K562 (cell line): ENCODE measurements around the gene PNLIPRP2. TPM values are rescaled to one million over a fixed set of nuclear protein-coding genes. Genes with fewer than 3 reads are reported as not detected.

Experiments
- ATAC-seq: fragments of 200-7000 bp; cut with Tn5 transposase; 3 replicates; pipeline ENCODE4 v1.9.1; 2020; ENCODE audit warnings: moderate library complexity
- BruUV-seq: library from RNA; stranded (reverse); fragments of 400-500 nt; replicated peaks from 2 replicates; lab custom pipeline; 2021; lab: Mats Ljungman, UMichigan
- CTCF ChIA-PET: fragments of 300-600 bp; formaldehyde crosslinking; extraction: SDS; loops from one replicate; lab custom pipeline; 2021; ENCODE audit warnings: low intra/inter-chr PET ratio; lab: Yijun Ruan, JAX
- POLR2A ChIA-PET: fragments of 300-600, 350-650 bp; sonication (Branson Sonifier 250); formaldehyde crosslinking; extraction: SDS; loops from one replicate; lab custom pipeline; 2021; ENCODE audit warnings: antibody characterized with exemption, inconsistent platforms; lab: Yijun Ruan, JAX
- DNase-seq, 4 experiments: peaks; one replicate each; pipeline versions ENCODE4 v3.0.0 to v3.0.0-alpha.2; 2011 to 2018; ENCODE audit warnings: low spot score in 3 of 4, mixed read lengths in 3 of 4; ENCODE audit errors: extremely low read depth in 1 of 4
- FAIRE-seq: peaks from 2 replicates; lab custom pipeline; 2011; peaks lifted over from hg19 to GRCh38; lab: Jason Lieb, UNC
- H2AFZ ChIP-seq: 2 replicates; pipeline ENCODE4 v1.6.0; 2011; ENCODE audit warnings: low read depth, low read length, control low read depth, inconsistent platforms
- H3K27ac ChIP-seq: fragments of 200-600 bp; 3 replicates; pipeline ENCODE4 v1.8.0; 2011; ENCODE audit warnings: low read depth, mild to moderate bottlenecking, control low read depth, inconsistent platforms, low read length, moderate library complexity, mixed read lengths; ENCODE audit errors: extremely low read depth
- H3K27me3 ChIP-seq, 2 experiments: fragments of 300-600 bp in 1 of 2; 2 replicates in 1 of 2; 3 replicates in 1 of 2; pipeline versions ENCODE4 v1.6.0 to v1.8.0; 2011; ENCODE audit warnings: inconsistent platforms in 2 of 2, low read length in 2 of 2, mild to moderate bottlenecking in 1 of 2, mixed read lengths in 1 of 2, moderate library complexity in 1 of 2; ENCODE audit not compliant: control insufficient read depth in 2 of 2, insufficient read depth in 2 of 2
- H3K36me3 ChIP-seq: fragments of 300-600 bp; 3 replicates; pipeline ENCODE4 v1.8.0; 2011; ENCODE audit warnings: mild to moderate bottlenecking, low read length, inconsistent platforms; ENCODE audit not compliant: control insufficient read depth, insufficient read depth
- H3K4me1 ChIP-seq, 2 experiments: fragments of 200-600 bp in 1 of 2; replicated peaks in 1 of 2; 2 replicates in 1 of 2; 3 replicates in 1 of 2; pipeline versions ENCODE4 v1.5.1 to v1.8.0; 2011; ENCODE audit warnings: inconsistent platforms in 2 of 2, low read length in 2 of 2, mild to moderate bottlenecking in 1 of 2, mixed read lengths in 1 of 2, moderate library complexity in 1 of 2; ENCODE audit not compliant: control insufficient read depth in 2 of 2, insufficient read depth in 2 of 2
- H3K4me2 ChIP-seq: 2 replicates; pipeline ENCODE4 v1.6.1; 2011; ENCODE audit warnings: low read length, control low read depth, inconsistent platforms, mixed read lengths; ENCODE audit not compliant: insufficient read depth
- H3K4me3 ChIP-seq: fragments of 200-600 bp; sonication (generic), shearing (Covaris generic); 2 replicates; pipeline ENCODE4 v1.5.1; 2016; ENCODE audit warnings: control low read depth, inconsistent platforms
- H3K79me2 ChIP-seq: fragments of 200-600 bp; 3 replicates; pipeline ENCODE4 v1.8.0; 2011; ENCODE audit warnings: low read length, inconsistent platforms; ENCODE audit not compliant: control insufficient read depth, insufficient read depth
- H3K9ac ChIP-seq, 2 experiments: 2 replicates each; pipeline versions ENCODE4 v1.6.0 to v1.6.1; 2011; ENCODE audit warnings: low read depth in 2 of 2, low read length in 2 of 2, control low read depth in 1 of 2, inconsistent platforms in 1 of 2, mild to moderate bottlenecking in 1 of 2, mixed read lengths in 1 of 2; ENCODE audit not compliant: insufficient read depth in 1 of 2
- H3K9me1 ChIP-seq: one replicate; pipeline ENCODE4 v1.6.0; 2011; ENCODE audit warnings: inconsistent platforms, mild to moderate bottlenecking, low read length, moderate library complexity; ENCODE audit not compliant: control insufficient read depth, insufficient read depth
- H3K9me3 ChIP-seq: replicated peaks from 2 replicates; pipeline ENCODE4 v1.5.1; 2011; ENCODE audit warnings: low read depth, low read length, inconsistent platforms; ENCODE audit not compliant: control insufficient read depth, insufficient read depth
- H4K20me1 ChIP-seq: replicated peaks from 2 replicates; pipeline ENCODE4 v1.6.1; 2011; ENCODE audit warnings: low read length, inconsistent platforms, mixed read lengths; ENCODE audit not compliant: control insufficient read depth, insufficient read depth
- AFF1 ChIP-seq, 2 experiments: fragments of 450-650 bp; IDR thresholded peaks; 2 replicates each; pipeline ENCODE4 v1.6.1; 2018; ENCODE audit warnings: mild to moderate bottlenecking in 2 of 2, low read depth in 1 of 2; ENCODE audit not compliant: partially characterized antibody in 2 of 2
- ATF2 ChIP-seq: sonication (generic); formaldehyde crosslinking; IDR thresholded peaks from 2 replicates; pipeline ENCODE4 v1.8.1; 2022; ENCODE audit warnings: missing genetic modification reagents
- ATF4 ChIP-seq: fragments of 450-650 bp; formaldehyde crosslinking; IDR thresholded peaks from 2 replicates; pipeline ENCODE4 v1.4.0; 2022; ENCODE audit warnings: mild to moderate bottlenecking, moderate library complexity
- CBX5 ChIP-seq: IDR thresholded peaks from 2 replicates; pipeline ENCODE4 v1.6.1; 2014; ENCODE audit warnings: low read depth, borderline replicate concordance
- FOXA1 ChIP-seq: fragments of 450-650 bp; IDR thresholded peaks from 2 replicates; pipeline ENCODE4 v1.6.1; 2016; ENCODE audit warnings: mild to moderate bottlenecking, borderline replicate concordance
- IRF2 ChIP-seq: sonication (generic); formaldehyde crosslinking; IDR thresholded peaks from 2 replicates; pipeline ENCODE4 v1.8.1; 2022; ENCODE audit warnings: mild to moderate bottlenecking, missing genetic modification reagents
- TFE3 ChIP-seq: fragments of 450-650 bp; formaldehyde crosslinking; IDR thresholded peaks from 2 replicates; pipeline ENCODE4 v1.4.0; 2020; ENCODE audit warnings: mild to moderate bottlenecking, mixed read lengths
- ZFPM2 ChIP-seq: fragments of 250-450 bp; sonication (Bioruptor Pico); IDR thresholded peaks from 2 replicates; pipeline ENCODE4 v1.5.1; 2022; ENCODE audit warnings: mild to moderate bottlenecking
- ZMIZ1 ChIP-seq, 2 experiments: fragments of 150-350 bp in 1 of 2; IDR thresholded peaks; 2 replicates each; pipeline ENCODE4 v1.6.1; 2012 to 2016; ENCODE audit warnings: low read depth in 2 of 2, low read length in 2 of 2, mild to moderate bottlenecking in 1 of 2, moderate library complexity in 1 of 2
- WGBS: fragments of 100-300 bp; shearing (Covaris generic); methylation state at CpG from one replicate; pipeline ENCODE4 v1.1.6; 2016; ENCODE audit warnings: low coverage, mixed read lengths; ENCODE audit not compliant: insufficient coverage; ENCODE audit errors: missing lambda C conversion rate; 5-methylcytosine and 5-hydroxymethylcytosine counted together
- in situ Hi-C: fragments of 300-500 bp; cut with MboI; formaldehyde crosslinking; loops from 4 replicates; pipeline ENCODE4 v1.15.0; 2018; ENCODE audit warnings: inconsistent platforms, mixed read lengths
- intact Hi-C: fragments of 100-400 bp; cut with micrococcal nuclease; formaldehyde crosslinking; loops from 2 replicates; pipeline ENCODE4 v1.14.2; 2022
- polyA plus RNA-seq, 8 experiments: library from polyadenylated mRNA; depleted of rRNA in 4 of 8; stranded (reverse) in 5 of 8; unstranded in 3 of 8; fragments of >200 nt; fragmentation: Nextera tagmentation in 2 of 8; fragmentation: Illumina TruSeq in 1 of 8; extraction: Ambion mirVana in 2 of 8; extraction: Trizol in 1 of 8; gene quantifications; 2 replicates each; pipeline versions ENCODE4 v1.2.1 to v1.2.3, GENCODE V29; 2011 to 2014; ENCODE audit warnings: inconsistent platforms in 1 of 8, missing spikeins in 1 of 8
- total RNA-seq, 7 experiments: library from RNA; depleted of rRNA in 6 of 7; stranded (reverse); fragments of >200 nt in 6 of 7; fragmentation: Illumina TruSeq in 2 of 7; extraction: Trizol in 2 of 7; gene quantifications; 2 replicates each; pipeline versions ENCODE4 v1.2.1 to v1.2.3, GENCODE V29; 2011 to 2021; ENCODE audit warnings: low replicate concordance in 1 of 7

The PNLIPRP2 gene
- total and polyA plus RNA-seq, 9 of the 15 experiments (the other 6 are each of a cell fraction or from before 2014, with no cell fraction given) = 0.38 TPM; not detected in 8

- H2AFZ ChIP-seq = no peak overlapping the region
- H3K79me2 ChIP-seq = no peaks in the 10 kb centered on the region
- FAIRE-seq (no peak), DNase-seq (no peak), ATAC-seq (no peak)
- in situ Hi-C loops (no loop called here), intact Hi-C loops (no loop called here)
- no TSS peak for BruUV-seq
- POLR2A ChIA-PET = no interaction called here
- H3K9me3 ChIP-seq = no peaks in the 10 kb centered on the region
- TF ChIP-seq ATF2 (CRISPR knock-in tag) = no peak
- no peak for TF ChIP-seq TFE3
- TF ChIP-seq AFF1 (IDR thresholded peaks at IDR 0.05; ENCODE audit: low read depth in 1 of 2, partially characterized antibody in 2 of 2) = no peak
- TF ChIP-seq ATF4 (CRISPR knock-in tag) = no peak
- TF ChIP-seq CBX5 = no peak
- TF ChIP-seq FOXA1 = no peak
- no peak for TF ChIP-seq ZFPM2 (CRISPR knock-in tag)
- no peak for TF ChIP-seq IRF2
- no peak for TF ChIP-seq ZMIZ1 (IDR thresholded peaks at IDR 0.05; ENCODE audit: low read depth in 2 of 2, low read length in 2 of 2)
- H4K20me1 ChIP-seq = no peaks in the 10 kb centered on the region
- no peaks in the 10 kb centered on the region for H3K4me1 ChIP-seq
- H3K4me3 ChIP-seq = no peak overlapping the region
- H3K4me2 ChIP-seq = no peak overlapping the region
- H3K27ac ChIP-seq = no peak overlapping the region
- H3K9me1 ChIP-seq = no peaks in the 10 kb centered on the region
- under 1% methylated on average over 10 of the region's 10 CpGs for WGBS
- no peaks in the 10 kb centered on the region for H3K27me3 ChIP-seq
- CTCF ChIA-PET = no interaction called here
- H3K36me3 ChIP-seq = no peaks in the 10 kb centered on the region
- H3K9ac ChIP-seq = no peak overlapping the region
These were observed 17.9 kb upstream of the PNLIPRP2 start for GRCh38 chr10:116602648-116603400.
